Measurements from ENCODE around the gene CHPF2.

CHPF2 gene

DNA sequence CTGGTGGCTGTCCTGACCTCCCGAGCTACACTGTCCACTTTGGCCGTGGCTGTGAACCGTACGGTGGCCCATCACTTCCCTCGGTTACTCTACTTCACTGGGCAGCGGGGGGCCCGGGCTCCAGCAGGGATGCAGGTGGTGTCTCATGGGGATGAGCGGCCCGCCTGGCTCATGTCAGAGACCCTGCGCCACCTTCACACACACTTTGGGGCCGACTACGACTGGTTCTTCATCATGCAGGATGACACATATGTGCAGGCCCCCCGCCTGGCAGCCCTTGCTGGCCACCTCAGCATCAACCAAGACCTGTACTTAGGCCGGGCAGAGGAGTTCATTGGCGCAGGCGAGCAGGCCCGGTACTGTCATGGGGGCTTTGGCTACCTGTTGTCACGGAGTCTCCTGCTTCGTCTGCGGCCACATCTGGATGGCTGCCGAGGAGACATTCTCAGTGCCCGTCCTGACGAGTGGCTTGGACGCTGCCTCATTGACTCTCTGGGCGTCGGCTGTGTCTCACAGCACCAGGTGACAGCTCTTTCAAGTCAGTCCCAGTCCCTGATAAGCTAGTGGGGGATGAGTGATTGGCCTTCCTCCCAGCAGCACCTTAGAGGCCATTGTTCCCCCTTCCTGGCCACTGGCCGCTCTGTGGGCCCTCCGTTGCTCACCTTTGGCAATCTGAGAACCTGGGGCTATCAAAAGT lies 3.0 kb downstream of the CHPF2 start:
- no peak for DNase-seq

DNA sequence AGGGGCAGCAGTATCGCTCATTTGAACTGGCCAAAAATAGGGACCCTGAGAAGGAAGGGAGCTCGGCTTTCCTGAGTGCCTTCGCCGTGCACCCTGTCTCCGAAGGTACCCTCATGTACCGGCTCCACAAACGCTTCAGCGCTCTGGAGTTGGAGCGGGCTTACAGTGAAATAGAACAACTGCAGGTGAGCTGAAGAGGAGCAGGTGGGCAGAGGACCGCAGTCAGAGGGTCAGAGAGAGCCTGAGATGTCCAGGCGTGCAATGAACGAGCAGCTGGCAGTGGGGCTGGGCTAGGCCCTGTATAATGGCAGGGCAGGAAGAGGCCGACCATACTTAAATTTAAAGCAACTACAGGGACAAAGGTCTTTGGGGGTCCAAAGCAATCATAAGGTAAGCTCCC lies 4.1 kb downstream of the CHPF2 start:
- DNase-seq = no peak

DNA sequence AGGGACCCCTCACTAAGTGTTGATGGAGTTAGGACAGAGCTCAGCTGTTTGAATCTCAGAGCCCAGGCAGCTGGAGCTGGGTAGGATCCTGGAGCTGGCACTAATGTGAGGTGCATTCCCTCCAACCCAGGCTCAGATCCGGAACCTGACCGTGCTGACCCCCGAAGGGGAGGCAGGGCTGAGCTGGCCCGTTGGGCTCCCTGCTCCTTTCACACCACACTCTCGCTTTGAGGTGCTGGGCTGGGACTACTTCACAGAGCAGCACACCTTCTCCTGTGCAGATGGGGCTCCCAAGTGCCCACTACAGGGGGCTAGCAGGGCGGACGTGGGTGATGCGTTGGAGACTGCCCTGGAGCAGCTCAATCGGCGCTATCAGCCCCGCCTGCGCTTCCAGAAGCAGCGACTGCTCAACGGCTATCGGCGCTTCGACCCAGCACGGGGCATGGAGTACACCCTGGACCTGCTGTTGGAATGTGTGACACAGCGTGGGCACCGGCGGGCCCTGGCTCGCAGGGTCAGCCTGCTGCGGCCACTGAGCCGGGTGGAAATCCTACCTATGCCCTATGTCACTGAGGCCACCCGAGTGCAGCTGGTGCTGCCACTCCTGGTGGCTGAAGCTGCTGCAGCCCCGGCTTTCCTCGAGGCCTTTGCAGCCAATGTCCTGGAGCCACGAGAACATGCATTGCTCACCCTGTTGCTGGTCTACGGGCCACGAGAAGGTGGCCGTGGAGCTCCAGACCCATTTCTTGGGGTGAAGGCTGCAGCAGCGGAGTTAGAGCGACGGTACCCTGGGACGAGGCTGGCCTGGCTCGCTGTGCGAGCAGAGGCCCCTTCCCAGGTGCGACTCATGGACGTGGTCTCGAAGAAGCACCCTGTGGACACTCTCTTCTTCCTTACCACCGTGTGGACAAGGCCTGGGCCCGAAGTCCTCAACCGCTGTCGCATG lies 5.2 kb downstream of the CHPF2 start:
- no peak for DNase-seq

DNA sequence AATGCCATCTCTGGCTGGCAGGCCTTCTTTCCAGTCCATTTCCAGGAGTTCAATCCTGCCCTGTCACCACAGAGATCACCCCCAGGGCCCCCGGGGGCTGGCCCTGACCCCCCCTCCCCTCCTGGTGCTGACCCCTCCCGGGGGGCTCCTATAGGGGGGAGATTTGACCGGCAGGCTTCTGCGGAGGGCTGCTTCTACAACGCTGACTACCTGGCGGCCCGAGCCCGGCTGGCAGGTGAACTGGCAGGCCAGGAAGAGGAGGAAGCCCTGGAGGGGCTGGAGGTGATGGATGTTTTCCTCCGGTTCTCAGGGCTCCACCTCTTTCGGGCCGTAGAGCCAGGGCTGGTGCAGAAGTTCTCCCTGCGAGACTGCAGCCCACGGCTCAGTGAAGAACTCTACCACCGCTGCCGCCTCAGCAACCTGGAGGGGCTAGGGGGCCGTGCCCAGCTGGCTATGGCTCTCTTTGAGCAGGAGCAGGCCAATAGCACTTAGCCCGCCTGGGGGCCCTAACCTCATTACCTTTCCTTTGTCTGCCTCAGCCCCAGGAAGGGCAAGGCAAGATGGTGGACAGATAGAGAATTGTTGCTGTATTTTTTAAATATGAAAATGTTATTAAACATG lies 6.0 kb downstream of the CHPF2 start:
- DNase-seq = no peak

DNA sequence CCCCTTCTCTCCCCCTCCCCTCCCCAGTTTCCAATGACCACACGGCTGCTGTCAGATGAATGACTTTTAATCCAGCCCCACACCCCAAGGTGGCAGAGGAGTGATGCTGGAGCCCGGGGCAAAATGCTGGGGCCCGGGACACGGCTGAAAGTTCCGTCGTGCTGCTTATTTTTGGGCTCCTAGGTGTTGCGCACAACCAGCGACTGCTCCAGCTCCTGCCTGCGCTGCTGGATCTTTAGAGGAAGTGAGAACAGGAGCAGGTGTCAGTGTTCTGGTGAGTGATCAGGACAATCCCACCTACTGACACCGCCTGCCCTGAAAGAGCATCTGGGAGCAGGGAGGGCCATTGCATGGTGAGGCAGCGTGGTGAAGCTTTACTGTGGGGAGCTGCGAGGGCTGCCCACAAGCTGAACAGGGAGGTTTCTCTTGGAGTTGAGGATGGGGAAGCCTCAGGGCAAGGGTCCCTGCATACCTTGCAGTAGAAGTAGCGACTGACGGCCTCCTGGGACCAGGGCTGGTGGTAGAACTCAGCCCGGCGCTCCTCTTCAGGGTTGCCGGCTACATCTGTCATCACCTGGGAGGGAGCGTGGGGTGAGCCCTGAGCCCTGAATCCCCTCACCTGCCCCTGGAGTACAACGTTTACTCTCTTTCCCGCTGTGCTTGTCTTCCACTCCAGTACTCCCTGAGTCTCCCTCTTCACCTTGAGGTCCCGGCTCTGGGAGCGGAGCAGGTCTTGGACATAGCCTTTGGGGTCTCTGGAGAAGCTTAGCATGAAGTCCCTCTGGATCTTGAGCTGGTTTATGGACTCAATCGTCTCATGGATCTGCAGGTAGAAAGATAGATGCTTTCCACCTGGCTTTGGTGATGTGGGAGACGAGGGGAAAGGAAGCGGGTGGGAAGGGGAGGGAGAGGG lies 6.9 kb downstream of the CHPF2 start:
- no peak for DNase-seq

DNA sequence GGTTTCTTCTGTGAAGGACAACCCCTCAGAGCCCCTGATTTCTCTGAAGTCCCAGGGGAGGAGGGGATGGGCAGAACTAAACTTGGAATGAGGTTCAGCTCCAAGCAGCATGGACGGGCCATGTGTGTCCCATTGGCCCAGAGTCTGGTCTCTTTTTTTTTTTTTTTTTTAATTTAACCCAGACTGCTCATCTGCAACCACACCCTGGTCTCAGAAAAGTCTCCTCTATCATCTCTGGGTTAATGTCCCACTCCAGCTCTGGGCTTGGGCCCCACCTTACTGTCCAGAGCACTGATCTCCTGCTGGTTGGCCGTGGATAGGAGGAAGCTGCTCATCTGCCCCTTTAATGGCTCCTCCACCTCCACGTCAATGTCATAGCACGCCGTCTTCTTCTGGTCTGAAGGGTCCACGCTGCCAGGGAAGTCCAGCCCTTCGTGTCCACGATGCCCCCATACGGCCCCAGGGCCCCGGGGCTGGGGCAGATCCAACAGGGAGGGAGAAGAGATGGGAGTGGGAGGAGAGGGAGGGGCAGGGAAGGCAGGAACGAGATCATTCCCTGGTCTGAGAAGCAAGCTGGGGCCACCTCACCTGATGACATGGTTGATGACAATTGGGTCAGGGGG lies 7.7 kb downstream of the CHPF2 start:
- no peak for DNase-seq

DNA sequence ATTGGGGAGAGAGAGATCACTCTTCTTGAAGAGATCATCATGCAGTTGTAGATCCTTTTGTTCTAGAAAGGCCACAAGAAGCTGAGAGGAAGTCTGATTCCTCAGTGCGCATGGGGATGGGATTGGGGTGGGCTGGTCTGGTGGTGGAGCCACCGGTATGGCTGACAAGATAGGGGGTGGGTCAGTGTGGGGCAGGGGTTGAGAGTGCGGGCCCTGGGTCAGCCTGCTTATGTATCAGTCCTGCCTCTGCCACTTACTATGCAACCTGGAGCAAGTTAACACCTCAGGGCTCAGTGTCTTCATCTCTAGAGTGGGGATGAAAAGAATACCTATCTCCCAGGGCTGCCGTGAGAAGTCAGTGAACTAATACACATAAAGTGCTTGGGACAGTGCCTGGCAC lies 8.3 kb downstream of the CHPF2 start:
- no peak for DNase-seq

DNA sequence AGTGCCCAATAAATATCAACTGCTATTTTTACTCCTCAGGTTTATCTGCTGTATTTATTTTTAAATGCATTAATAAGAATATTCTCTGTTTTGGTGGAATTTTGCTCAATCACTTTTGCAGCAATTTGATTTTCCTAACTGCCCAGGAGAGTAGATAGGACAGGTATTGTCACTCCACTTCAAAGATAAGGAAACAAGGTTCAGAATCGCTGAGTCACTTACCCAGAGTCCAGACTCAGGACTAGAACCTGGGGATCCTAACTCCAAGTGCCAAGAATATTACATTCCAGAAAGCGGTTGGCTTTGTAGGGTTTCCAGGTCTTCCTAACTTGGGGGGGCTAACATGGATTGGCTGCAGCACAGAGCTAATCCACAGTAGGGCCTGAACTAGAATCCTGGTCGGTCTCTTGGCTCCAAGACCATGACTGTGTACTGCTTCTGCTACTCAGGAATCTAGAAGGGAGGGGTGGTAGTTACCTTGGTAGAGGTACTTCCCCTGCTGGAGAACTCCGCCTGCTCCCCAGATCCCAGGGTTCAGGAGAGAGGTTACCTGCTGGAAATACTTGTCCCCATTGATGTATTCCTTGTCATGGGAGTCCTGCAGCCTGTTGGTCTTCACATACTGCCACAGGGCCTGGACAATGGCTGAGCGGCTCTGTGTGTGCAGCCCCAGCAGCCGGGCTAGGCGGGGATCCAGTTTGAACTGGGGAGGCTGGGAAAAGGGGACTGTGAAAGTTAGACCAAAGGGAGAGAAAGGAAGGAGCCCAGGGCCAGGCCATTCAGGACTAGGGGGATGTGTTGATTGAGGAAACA lies 8.9 kb downstream of the CHPF2 start:
- no peak for DNase-seq

DNA sequence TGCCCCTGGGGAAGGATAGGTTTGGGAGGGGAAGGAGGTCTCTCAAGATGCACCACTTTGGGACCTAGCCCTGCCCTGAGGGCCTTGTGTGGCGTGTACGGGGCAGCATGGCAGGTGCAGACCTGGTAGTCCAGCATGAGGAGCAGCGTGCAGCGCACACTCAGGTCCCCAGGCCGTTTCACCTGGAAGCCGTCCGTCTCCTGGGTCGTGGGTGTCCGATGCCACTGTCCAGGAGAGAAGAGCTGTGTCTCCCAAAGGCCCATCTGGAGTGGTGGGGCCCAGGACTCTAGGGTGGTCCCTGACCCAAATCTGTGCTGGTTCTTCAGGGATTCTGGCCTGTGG lies 9.4 kb downstream of the CHPF2 start:
- no peak for DNase-seq

DNA sequence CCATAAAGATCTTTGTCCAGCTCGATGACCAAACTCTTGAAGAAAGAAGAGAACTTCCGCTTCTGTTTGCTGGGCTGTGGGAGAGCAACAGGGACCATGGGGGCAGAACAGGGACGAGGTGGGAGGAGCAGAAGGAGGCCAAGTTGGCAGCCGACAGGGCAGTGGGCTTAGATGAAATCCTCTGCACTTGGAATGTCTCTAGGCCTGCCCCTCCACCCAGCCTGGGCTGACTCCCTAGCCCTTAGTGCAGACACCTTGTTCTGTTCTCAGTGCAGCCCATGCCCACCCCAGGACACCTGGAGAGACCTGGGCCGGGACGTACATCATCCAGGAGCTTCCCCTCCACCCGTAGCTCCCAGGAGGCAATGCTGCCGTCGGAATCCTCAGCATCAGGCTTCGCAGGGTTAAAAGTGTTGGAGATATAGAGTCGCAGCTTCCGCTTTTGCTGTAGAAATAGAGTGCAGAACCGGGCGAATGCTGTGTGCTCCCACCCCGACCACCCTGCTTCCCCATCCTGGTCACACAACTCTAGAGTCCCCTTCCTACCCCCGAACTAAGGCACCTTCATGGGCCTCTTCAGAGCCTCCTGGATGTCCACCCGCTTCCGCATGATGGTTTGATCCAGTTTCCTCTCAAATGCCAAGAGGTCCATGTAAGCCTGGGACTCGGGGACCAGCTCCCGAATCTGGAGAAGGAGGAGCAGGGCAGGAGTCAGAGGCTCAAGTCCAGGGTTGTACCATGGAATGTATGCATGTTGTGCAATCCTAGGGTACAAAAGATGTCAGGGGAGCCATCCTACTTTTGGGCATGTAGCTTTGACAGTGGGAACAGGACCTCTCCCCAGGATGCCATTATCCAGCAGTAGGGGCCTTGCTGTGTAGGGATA lies 10.1 kb downstream of the CHPF2 start:
- no peak for DNase-seq

DNA sequence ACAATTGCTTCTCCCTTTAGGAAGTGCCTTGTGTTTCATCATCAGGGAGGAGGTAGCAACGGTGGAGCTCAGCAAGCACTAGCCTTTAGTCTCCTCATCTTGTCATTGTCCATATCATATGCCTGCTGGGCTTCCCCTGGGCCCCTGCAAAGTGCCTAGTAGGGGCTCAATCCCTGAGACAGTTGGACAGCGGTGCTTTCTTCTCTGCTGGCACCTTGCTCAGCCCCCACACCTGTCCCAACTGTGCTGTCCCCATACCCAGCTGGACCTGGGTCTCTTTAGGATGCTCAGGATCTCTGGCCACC lies 10.7 kb downstream of the CHPF2 start:
- no peak for DNase-seq

DNA sequence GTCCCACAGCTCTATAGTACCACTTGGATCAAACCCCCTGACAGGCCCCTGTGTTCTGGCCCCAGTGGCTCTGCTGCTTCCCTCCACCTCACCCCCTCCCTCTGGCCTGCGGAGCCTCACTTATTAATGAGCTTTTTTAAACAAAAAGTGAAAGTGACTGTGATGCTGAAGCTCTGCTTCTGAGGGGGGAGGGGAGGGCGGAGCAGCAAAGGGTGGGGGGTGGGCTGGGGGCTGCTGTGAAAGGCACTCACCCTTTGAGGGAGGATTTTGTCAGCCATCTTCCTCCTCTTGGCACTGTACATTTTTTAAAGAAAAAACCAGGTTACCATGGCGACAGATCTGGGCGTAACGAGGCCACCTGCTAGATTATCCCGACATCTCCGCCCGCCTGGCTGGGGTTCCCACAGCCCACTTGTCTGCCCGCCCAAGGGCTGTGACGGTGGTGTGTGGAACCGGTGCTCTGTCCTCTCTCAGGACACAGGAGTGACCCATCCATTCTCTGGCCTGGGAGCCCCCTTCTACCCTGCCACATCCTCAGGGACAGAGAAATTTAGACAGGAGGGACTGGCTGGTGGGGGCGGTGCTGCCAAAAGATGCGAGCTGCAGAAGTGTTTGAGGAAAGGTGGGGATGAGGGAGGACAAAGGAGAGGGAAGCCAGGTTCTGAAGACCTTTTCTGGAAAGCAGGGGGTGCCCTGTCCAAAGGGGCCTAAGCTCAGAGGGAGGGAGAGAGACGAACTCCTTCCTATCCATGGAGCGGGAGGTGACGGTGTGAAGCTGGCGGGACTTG lies 11.3 kb downstream of the CHPF2 start:
- no peak for DNase-seq

DNA sequence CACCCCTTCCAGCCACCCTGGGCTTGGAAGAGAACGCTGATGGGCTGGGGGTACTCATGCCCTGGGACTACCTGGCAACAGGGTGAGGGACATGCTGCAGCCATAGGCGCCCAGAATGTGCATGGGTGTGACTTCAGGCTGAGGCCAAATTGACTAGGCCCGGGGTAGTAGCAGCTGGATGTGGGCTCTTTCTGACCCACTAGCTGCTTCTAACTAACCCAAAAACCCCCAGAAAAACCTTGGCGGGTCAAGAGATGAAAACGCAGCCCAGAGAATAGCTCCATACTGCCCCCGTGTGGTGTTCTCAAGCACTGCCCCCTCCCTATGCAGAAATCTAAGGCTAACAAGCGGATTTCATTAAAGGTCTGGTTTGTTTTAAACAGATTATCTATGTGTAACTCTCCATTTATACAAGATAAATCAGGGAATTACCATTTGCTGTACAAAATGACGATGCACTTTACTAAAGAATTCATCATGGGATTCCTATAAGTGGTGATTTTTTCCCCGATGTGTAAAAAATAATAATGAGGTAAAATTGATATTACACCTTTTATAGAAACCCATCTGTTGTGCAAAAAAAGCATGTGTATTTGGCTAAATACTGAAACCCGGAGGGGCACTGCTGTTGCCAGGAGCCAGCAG lies 12.0 kb downstream of the CHPF2 start:
- no peak for DNase-seq

DNA sequence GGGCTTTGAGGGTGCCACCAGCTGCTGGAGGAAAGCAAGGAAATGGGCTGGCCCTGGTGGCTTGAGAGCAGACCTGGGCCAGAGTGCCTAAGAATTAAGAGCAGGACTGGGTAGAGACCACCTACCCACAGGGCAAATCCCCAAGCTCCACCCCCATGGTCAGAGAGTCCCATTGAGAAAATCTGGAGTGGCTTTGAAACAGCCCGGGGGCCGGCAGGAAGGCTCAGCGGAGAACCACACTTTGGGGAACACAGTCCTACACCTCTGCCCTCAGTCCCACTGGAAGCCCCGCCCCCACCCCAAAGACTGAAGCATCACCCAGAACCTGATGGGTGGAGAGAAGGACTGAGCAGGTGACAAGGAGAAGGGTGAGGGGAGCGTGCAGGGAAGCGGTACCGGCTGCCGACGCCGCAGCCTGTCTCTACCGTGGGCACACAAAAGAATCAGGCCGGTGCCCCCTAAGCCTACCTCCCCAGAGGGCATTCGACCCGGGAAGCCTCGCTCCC lies 12.6 kb downstream of the CHPF2 start:
- DNase-seq = no peak

DNA sequence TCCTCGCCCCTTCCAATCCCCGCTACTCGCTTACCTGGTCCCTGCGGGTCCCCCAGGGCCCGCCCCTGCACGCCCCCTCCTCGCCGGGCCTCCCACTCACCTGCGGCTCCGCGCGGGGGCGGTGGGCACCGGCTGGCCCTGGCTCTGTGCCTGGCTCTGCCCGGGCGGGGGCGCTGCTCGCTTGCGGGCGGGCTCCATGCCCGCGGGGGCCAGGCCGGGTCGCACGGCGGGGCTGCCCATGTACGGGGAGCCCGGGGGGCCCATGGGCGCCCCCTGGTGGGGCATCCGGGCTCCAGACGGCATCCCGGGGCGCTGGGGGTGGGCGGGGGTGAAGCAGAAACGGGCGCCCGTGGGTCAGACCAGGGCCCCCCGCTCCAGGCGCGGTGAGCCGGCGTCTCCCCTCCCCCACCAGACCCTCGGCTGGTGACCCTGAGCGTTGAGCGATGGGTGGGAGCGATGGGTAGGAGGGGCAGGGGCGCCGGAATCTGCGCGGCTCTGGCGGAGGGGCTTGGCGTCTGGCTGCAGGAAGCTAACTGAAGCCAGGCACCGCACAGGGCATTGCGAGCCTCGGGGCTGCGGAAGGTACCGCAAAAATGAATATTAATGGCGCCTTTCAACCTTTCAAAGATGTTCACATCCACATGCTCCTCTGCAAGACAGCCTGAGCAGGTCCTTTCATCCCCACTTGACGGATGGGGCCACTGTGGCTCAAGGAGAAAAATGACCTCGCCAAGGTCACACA lies 13.2 kb downstream of the CHPF2 start:
- DNase-seq = peak; percentile 64

DNA sequence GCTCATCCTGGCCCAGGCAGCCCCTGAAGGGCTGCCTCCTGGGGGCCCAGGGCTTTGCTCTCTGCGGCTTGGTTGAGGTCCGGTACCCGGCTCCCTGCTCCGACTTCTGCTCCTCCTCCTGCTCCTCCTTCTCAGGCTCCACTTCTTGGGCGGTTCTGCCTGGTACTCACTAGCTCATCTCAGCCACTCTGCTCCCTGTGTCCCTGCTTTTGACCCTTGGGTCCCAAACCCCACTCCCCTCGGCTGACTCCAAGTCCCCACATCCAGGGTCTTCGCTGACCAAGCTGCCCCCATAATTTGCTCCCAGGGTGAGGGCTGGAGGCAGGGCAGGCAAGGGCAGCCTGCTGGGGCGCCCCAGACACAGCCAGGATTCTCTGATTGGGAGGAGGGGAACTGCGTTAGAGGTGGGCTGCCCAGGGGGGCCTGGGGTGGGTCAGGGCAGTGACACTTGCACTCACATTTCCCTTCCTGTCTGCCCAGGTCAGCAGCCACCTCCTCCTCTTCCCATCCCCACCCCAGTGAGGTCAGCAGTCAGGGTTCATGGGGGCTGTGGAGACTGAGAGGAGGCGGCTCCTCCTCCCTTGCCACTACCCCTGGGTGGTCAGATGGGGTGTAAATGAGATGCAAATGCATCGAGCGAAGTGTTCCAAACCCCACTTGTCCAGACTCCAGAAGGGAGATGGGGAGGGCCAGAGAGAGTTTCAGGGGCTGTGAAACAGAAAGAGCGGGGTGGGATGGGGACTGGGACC lies 14.0 kb downstream of the CHPF2 start:
- no peak for DNase-seq

DNA sequence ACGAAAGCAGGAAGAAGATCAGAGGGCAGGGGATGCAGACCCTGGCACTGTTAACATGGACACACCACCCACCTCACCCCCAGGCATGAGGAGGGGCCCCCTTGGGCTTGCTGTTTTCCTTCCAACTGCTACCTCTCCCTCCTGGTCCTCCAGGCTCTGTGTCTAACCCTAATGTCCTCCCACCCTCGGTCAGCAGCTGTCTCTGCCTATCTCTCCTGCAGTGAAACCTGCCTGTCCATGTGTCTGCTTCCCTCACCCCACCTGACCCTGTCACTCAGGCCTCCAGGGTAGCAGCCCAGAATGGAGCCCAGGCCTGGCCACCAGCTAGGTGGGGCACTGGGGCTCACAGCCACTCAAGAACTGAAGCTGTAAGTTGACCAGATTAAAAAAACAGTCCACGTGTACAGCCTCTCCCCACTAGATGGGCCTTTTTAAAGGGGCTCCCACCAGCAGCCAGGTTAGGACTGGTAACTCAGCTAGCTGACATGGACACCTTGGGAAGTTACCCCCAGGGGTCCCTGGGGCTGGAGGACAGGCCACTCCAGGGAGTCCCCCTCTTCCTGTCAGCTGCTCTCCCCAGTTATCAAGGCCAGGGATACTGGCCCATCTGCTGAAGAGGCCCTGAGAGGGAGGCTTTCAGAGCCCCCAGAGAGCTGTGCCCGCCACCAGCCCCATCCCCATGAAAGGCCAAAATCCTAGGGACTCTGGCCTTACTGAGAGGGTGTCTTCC lies 14.7 kb downstream of the CHPF2 start:
- DNase-seq = no peak
